Keratinocyte (primary cell): ENCODE measurements around the gene RAPGEF1. TPM values are rescaled to one million over a fixed set of nuclear protein-coding genes. Genes with fewer than 3 reads are reported as not detected.
"Not testable (repeated sequence)": the region's sequence is repeated elsewhere in the genome, so short reads cannot be mapped to it uniquely, and the experiment has no call there.

Experiments
- DNase-seq: peaks from one replicate; pipeline ENCODE4 v3.0.0-alpha.2; 2011; ENCODE audit warnings: low read depth, missing footprints, low spot score
- FAIRE-seq: peaks from 2 replicates; lab custom pipeline; 2011; peaks lifted over from hg19 to GRCh38; lab: Jason Lieb, UNC
- H2AFZ ChIP-seq: 2 replicates; pipeline ENCODE4 v1.6.0; 2012; ENCODE audit warnings: low read length, control low read depth, inconsistent platforms; ENCODE audit not compliant: control insufficient read depth
- H3K27ac ChIP-seq: 2 replicates; pipeline ENCODE4 v1.5.1; 2011; ENCODE audit warnings: low read length; ENCODE audit not compliant: control insufficient read depth, insufficient read depth
- H3K27me3 ChIP-seq: 3 replicates; pipeline ENCODE4 v1.6.0; 2011; ENCODE audit warnings: low read length; ENCODE audit not compliant: control insufficient read depth, insufficient read depth; ENCODE audit errors: extremely low read depth
- H3K36me3 ChIP-seq, 2 experiments: 2 replicates in 1 of 2; 3 replicates in 1 of 2; pipeline ENCODE4 v1.5.1; 2011; ENCODE audit warnings: low read length in 2 of 2, mild to moderate bottlenecking in 1 of 2; ENCODE audit not compliant: control insufficient read depth in 2 of 2, insufficient read depth in 2 of 2; ENCODE audit errors: extremely low read depth in 1 of 2
- H3K4me1 ChIP-seq: 3 replicates; pipeline ENCODE4 v1.5.1; 2011; ENCODE audit warnings: low read length; ENCODE audit not compliant: control insufficient read depth, insufficient read depth; ENCODE audit errors: extremely low read depth
- H3K4me2 ChIP-seq: 3 replicates; pipeline ENCODE4 v1.6.0; 2011; ENCODE audit warnings: low read depth, low read length; ENCODE audit not compliant: control insufficient read depth, insufficient read depth; ENCODE audit errors: extremely low read depth
- H3K4me3 ChIP-seq, 3 experiments: fragments of 200-600 bp in 1 of 3; sonication (generic) in 1 of 3; 2 replicates in 2 of 3; 3 replicates in 1 of 3; pipeline ENCODE4 v1.5.1; 2011 to 2016; ENCODE audit warnings: low read length in 3 of 3, mild to moderate bottlenecking in 3 of 3, control low read depth in 2 of 3, inconsistent platforms in 1 of 3, low read depth in 1 of 3, mixed read lengths in 1 of 3, mixed run types in 1 of 3, moderate library complexity in 1 of 3; ENCODE audit not compliant: control insufficient read depth in 2 of 3, insufficient read depth in 2 of 3; ENCODE audit errors: extremely low read depth in 1 of 3
- H3K79me2 ChIP-seq: 2 replicates; pipeline ENCODE4 v1.6.0; 2012; ENCODE audit warnings: low read length; ENCODE audit not compliant: control insufficient read depth, insufficient read depth
- H3K9ac ChIP-seq: 3 replicates; pipeline ENCODE4 v1.6.0; 2011; ENCODE audit warnings: low read length; ENCODE audit not compliant: control insufficient read depth, insufficient read depth; ENCODE audit errors: extremely low read depth
- H3K9me1 ChIP-seq: 3 replicates; pipeline ENCODE4 v1.6.0; 2011; ENCODE audit warnings: low read length; ENCODE audit not compliant: control insufficient read depth, insufficient read depth; ENCODE audit errors: extremely low read depth
- H3K9me3 ChIP-seq: 2 replicates; pipeline ENCODE4 v1.5.1; 2012; ENCODE audit warnings: low read depth, low read length; ENCODE audit not compliant: control insufficient read depth
- H4K20me1 ChIP-seq: 3 replicates; pipeline ENCODE4 v1.6.0; 2011; ENCODE audit warnings: low read length; ENCODE audit not compliant: control insufficient read depth, insufficient read depth; ENCODE audit errors: extremely low read depth
- EZH2 ChIP-seq: IDR thresholded peaks from one replicate; pipeline ENCODE4 v1.6.1; 2012; ENCODE audit warnings: inconsistent platforms, mild to moderate bottlenecking, low read length, moderate library complexity
- dilution Hi-C: fragments of 300-500 bp; cut with MboI; formaldehyde crosslinking; loops from one replicate; pipeline ENCODE4 v1.7.0; 2020; ENCODE audit warnings: low sequenced_read_pairs; ENCODE audit not compliant: extremely low pct_ligation_motif_present
- polyA plus RNA-seq, 5 experiments: library from polyadenylated mRNA; depleted of rRNA in 3 of 5; stranded (reverse) in 3 of 5; stranded (forward) in 1 of 5; unstranded in 1 of 5; fragments of >200 nt; gene quantifications; 1 replicate in 1 of 5; 2 replicates in 3 of 5; 3 replicates in 1 of 5; pipeline versions ENCODE4 v1.2.1 to v1.2.3, GENCODE V29; 2011 to 2012; ENCODE audit warnings: missing spikeins in 2 of 5, low read depth in 1 of 5, low replicate concordance in 1 of 5
- TF ChIP-seq, protein P1 (sequence below), 3 experiments: IDR thresholded peaks in 1 of 3; conservative IDR thresholded peaks in 1 of 3; optimal IDR thresholded peaks in 1 of 3; 2 replicates in 2 of 3; 3 replicates in 1 of 3; pipeline versions ENCODE3 to v1.5.1; 2011; ENCODE audit warnings: low read length in 3 of 3, mild to moderate bottlenecking in 3 of 3, moderate library complexity in 2 of 3, control low read depth in 1 of 3, inconsistent platforms in 1 of 3; ENCODE audit not compliant: insufficient read depth in 2 of 3; ENCODE audit errors: extremely low read depth in 1 of 3

RAPGEF1 gene
- polyA plus RNA-seq, 1 donor (not counting 4 experiments of a cell fraction or from before 2014, with no cell fraction given) = 18.5 TPM

DNA sequence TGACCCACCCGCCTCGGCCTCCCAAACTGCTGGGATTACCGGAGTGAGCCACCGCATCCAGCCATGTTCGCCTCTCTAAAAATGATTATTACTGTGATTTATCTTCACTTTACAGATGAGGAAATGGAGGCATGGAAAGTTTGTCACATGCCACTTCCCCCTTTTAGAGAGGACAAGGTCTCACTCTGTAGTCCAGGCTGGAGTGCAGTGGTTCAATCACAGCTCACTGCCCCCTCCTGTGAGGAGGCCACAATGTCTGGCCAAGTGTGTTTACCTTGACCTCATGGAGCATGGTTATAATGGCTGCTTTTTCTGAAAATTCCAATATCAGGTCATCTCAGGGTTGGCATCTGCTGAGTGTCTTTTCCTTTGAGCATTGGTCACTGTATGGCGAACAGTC lies 187.8 kb downstream of the RAPGEF1 start:
- Histone ChIP-seq H3K4me2 (no peak overlapping the region), H3K4me1 (no peaks in the 10 kb centered on the region), H3K36me3 (no peaks in the 10 kb centered on the region), H3K27me3 (peaks cover 43% of the 10 kb centered on the region), H3K9me1 (no peaks in the 10 kb centered on the region), H3K27ac (no peak overlapping the region), H2AFZ (no peak overlapping the region), H4K20me1 (no peaks in the 10 kb centered on the region), H3K9me3 (no peaks in the 10 kb centered on the region), H3K4me3 (no peak overlapping the region), H3K9ac (no peak overlapping the region), H3K79me2 (no peaks in the 10 kb centered on the region)
- TF ChIP-seq, protein P1, sequence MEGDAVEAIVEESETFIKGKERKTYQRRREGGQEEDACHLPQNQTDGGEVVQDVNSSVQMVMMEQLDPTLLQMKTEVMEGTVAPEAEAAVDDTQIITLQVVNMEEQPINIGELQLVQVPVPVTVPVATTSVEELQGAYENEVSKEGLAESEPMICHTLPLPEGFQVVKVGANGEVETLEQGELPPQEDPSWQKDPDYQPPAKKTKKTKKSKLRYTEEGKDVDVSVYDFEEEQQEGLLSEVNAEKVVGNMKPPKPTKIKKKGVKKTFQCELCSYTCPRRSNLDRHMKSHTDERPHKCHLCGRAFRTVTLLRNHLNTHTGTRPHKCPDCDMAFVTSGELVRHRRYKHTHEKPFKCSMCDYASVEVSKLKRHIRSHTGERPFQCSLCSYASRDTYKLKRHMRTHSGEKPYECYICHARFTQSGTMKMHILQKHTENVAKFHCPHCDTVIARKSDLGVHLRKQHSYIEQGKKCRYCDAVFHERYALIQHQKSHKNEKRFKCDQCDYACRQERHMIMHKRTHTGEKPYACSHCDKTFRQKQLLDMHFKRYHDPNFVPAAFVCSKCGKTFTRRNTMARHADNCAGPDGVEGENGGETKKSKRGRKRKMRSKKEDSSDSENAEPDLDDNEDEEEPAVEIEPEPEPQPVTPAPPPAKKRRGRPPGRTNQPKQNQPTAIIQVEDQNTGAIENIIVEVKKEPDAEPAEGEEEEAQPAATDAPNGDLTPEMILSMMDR (optimal IDR thresholded peaks at IDR 0.05 in 1 of 3, IDR thresholded peaks at IDR 0.05 in 1 of 3, conservative IDR thresholded peaks at IDR 0.05 in 1 of 3; ENCODE audit: extremely low read depth in 1 of 3, insufficient read depth in 2 of 3, low read length in 3 of 3) = no peak
- no peak for TF ChIP-seq EZH2
- dilution Hi-C loops = no loop called here
- FAIRE-seq (no peak), DNase-seq (no peak)

DNA sequence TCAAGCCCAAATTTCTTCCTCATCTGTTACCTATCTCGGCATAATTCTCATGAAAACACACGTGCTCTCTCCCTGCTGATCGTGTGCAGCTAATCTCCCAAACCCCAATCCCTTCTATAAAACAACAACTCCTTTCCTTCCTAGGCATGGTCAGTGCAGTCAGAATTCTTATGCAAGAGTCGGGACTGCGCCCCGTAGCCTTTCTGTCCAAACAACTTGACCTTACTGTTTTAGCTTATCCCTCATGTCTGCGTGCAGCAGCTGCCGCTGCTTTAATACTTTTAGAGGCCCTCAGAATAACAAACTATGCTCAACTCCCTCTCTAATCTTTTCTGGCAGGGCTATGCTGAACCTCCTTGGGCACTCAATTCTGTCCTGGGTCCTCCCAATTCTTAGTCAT lies 189.4 kb downstream of the RAPGEF1 start:
- H3K79me2 ChIP-seq, DNase-seq, H3K4me1 ChIP-seq, FAIRE-seq, H3K9me3 ChIP-seq, H3K27ac ChIP-seq, H3K36me3 ChIP-seq, dilution Hi-C loops, H4K20me1 ChIP-seq, H3K4me3 ChIP-seq, H3K9ac ChIP-seq, H2AFZ ChIP-seq, H3K9me1 ChIP-seq, H3K4me2 ChIP-seq: not testable (repeated sequence)
- H3K27me3 ChIP-seq = peaks cover 52% of the 10 kb centered on the region

DNA sequence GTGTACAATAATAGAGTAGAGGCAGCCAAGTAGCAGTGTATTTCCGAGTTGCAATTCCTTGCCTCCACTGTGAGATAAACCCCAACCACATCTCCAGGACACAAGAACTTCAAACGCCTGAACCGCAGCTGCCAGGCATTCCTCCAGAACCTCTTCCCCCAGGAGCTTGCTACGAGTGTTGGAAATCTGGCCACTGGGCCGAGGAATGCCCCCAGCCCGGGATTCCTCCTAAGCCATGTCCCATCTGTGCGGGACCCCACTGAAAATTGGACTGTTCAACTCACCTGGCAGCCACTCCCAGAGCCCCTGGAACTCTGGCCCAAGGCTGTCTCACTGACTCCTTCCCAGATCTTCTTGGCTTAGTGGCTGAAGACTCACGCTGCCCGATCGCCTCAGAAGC lies 190.7 kb downstream of the RAPGEF1 start:
- H4K20me1 ChIP-seq, DNase-seq, H3K9me1 ChIP-seq, H3K27ac ChIP-seq, H3K4me2 ChIP-seq, H3K9me3 ChIP-seq, H3K79me2 ChIP-seq, FAIRE-seq, H3K9ac ChIP-seq, dilution Hi-C loops, H2AFZ ChIP-seq, H3K4me1 ChIP-seq, H3K36me3 ChIP-seq, H3K4me3 ChIP-seq: not testable (repeated sequence)
- H3K27me3 ChIP-seq = peaks cover 53% of the 10 kb centered on the region
